GM23338 (cell line): ENCODE data around the gene STK31.

ENCODE experiments used
- CREB1 ChIP-seq: fragments of 250-450 bp; sonication (Bioruptor Pico); IDR thresholded peaks from 2 replicates; pipeline ENCODE4 v1.5.0; 2020; ENCODE audit warnings: low read depth, mild to moderate bottlenecking, moderate library complexity
- CTCF ChIP-seq, 2 experiments: fragments of 200-600 bp in 1 of 2; sonication (generic) in 1 of 2; conservative IDR thresholded peaks; 2 replicates each; pipeline versions ENCODE4 v1.5.1 to v1.6.1; 2016 to 2017; ENCODE audit warnings: antibody characterized with exemption in 2 of 2, low read depth in 2 of 2, mild to moderate bottlenecking in 2 of 2, moderate library complexity in 1 of 2

DNA sequence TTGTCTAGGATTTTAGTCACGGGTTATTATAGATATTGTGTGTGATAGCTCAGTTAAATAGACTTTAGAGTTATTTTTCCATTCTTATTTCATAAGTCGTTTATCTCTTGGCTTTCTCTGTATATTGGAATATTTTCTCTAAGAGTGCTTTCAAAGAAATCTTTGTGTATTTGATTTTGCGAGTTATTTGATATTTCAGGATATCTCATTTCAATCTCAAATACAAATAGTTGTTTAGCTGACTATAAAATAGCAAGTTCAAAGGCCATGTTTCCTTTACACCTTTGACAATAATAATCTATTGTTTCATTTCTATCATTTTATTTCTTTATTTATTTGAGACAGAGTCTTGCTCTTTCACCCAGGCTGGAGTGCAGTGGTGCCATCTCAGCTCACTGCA is 55.9 kb downstream of the STK31 start:
- no peak for TF ChIP-seq CREB1 (CRISPR knock-in tag)
- no peak for TF ChIP-seq CTCF (conservative IDR thresholded peaks at IDR 0.05; ENCODE audit: low read depth in 2 of 2)
